Stimulated activated CD4-positive, alpha-beta T cell treated with anti-CD3 and anti-CD28 coated beads, Interleukin-15, amount 100 ng/mL, for 24 hours (primary cell): ENCODE measurements around the gene RREB1.
"Not testable (repeated sequence)": the region's sequence is repeated elsewhere in the genome, so short reads cannot be mapped to it uniquely, and the experiment has no call there.

Experiments
- DNase-seq: peaks from one replicate; pipeline ENCODE4 v3.0.0-alpha.2; 2020

Gene RREB1

DNA sequence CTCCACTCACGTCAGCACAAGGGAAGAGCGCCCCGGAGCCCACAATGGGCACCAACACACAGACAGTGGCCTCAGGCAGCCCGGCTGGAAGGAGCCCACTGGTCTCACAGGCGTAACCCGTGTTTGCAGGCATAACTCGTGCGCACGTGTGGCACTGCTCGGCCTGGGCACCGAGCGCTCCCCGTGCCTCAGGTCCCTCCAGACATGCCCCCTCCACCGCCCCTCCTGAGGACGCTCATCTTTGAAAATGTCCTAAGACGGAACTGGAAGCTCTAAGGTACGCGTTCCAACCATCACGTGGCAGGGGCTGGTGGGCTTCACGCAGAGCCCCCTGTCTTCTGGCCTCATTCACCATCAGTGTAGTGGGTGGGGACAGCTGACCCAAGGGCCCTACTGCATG lies 160.6 kb downstream of the RREB1 start:
- DNase-seq = no peak

DNA sequence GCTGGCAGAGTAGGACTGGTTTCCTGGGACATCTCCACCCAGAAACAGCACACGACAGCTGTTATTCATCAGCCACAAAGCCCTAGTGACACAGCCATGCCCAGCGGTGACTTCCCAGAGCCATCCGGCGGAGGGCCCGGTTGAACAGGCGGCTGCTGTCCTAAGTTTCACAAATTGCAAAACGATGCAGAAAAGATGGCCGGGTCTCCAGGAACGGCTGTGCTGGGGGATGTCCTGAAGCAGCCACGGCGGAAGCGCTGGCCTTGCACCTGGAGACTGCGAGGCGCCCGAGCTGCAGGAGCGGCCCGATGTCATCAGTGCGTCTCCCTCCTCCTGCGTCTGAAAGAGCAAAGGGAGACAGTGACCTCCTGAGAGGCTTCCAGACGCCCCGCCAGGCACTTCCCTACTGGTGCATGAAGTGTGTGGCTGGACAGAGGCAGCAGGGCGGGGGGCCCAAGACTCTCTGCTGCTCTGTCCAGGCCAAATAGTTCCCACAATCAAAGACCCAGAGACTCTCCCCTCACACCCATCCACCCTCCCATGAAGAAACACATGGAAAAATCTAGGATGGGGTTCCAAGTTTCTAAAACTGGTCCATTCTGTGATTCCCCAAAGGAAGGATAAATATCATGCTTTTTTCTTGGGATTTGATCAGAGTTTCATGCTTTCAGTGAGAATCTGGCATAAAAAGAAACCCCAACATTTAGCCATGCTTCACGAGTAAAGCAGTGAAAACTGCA lies 161.2 kb downstream of the RREB1 start:
- DNase-seq = no peak

DNA sequence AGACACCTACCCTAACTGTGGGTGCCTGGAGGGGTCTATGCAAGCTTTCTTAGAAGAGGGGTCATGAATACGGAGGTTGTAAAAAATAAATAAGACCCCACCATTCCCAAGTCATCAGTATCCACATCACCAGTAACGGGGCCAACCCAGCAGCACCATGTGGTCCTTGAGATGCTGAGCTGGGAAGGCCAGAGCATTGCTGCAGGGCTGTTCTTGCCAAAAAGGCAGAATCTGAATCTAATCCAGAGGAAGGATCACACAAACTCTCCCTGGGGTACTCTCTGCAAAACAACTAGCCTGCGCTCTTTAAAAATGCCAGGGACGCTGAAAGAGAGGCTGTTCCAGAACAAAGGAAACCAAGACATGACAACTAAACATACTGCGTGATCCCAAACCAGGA lies 162.1 kb downstream of the RREB1 start:
- no peak for DNase-seq

DNA sequence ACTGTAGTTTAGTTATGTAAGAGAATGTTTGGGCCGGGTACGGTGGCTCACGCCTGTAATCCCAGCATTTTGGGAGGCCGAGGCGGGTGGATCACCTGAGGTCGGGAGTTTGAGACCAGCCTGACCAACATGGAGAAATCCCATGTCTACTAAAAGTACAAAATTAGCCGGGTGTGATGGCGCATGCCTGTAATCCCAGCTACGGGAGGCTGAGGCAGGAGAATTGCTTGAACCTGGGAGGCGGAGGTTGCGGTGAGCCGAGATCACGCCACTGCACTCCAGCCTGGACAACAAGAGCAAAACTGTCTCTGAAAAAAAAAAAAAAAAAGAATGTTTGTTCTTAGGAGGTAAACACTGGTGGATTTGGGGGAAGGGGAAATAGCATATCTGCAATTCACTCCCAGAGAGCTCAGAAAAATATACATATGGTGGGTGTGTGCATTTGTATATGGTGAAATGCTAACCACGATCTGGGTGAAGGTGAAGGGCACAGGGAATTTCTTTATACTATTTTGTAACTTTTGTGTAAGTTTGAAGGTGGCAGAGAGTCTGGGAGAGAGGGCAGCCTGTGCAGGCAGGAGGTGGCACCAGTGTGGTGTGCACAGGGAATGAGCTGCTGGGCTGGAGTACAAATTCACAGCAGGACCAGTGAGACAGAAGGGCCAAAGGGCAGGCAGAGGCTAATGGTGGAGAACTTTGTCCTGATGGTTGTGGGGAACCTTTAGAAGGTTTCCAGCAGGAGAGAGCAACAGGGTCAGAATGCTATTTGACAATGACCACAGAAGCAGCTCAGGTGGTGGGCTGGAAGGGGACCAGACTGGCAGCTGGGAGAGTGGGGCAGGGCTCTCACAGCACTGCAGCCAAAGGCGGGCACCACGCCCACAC lies 162.8 kb downstream of the RREB1 start:
- DNase-seq = no peak

DNA sequence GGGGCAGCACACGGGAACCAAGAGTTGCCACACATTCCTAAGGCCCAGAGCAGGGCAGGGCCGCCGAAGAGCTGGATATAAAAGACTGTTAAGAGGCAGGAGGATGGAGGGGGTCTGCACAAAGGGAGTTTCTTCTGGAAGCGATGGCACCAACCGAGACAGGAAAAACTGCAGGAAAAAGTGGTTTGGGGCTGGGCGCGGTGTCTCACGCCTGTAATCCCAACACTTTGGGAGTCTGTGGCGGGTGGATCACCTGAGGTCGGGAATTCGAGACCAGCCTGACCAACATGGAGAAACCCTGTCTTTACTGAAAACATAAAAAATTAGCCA lies 163.4 kb downstream of the RREB1 start:
- no peak for DNase-seq

DNA sequence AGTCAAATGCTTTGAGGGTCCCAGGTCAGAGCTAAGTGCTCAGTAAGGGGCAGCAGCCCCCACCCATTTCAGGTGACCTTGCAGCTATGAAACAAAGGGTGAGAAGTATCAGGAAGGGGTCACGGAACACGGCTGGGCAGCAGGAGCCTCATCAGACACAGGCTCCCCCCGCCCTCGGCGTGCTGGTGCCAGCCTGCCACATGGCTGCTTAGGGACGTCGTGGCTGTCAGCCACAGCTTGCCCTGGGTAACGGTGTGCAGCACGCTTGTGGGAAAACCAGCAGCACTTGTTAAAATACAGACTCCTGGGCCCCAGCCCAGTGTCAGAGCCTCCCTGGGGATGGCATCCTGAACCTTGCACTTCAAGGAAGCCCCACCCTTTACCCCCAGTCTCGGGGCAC lies 165.9 kb downstream of the RREB1 start:
- no peak for DNase-seq

DNA sequence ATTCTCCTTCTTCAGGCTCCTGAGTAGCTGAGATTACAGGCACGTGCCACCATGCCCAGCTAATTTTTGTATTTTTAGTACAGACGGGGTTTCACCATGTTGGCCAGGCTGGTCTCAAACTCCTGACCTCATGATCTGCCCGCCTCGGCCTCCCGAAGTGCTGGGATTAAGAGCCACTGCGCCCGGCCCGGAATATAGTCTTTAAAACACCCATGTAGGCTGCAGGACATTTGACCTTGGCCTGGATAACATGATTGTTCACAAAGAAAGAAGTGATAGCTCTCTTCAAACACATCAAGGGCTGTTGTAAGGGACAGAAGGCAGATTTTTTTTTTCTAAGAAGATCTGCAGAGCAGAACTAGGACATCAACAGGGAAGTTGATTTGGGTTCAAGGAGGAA lies 166.8 kb downstream of the RREB1 start:
- DNase-seq = not testable (repeated sequence)

DNA sequence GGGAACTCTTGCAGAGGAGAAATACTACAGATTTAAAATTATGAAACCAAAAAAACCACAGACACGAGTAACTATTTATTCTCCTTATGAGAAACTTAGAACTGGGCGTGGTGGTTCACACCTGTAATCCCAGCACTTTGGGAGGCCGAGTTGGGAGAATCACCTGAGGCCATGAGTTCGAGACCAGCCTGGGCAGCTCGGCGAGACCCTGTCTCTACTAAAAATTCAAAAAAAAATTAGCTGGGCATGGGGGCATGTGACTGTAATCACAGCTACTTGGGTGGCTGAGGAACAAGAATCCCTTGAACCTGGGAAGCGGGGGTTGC lies 168.4 kb downstream of the RREB1 start:
- DNase-seq = no peak

DNA sequence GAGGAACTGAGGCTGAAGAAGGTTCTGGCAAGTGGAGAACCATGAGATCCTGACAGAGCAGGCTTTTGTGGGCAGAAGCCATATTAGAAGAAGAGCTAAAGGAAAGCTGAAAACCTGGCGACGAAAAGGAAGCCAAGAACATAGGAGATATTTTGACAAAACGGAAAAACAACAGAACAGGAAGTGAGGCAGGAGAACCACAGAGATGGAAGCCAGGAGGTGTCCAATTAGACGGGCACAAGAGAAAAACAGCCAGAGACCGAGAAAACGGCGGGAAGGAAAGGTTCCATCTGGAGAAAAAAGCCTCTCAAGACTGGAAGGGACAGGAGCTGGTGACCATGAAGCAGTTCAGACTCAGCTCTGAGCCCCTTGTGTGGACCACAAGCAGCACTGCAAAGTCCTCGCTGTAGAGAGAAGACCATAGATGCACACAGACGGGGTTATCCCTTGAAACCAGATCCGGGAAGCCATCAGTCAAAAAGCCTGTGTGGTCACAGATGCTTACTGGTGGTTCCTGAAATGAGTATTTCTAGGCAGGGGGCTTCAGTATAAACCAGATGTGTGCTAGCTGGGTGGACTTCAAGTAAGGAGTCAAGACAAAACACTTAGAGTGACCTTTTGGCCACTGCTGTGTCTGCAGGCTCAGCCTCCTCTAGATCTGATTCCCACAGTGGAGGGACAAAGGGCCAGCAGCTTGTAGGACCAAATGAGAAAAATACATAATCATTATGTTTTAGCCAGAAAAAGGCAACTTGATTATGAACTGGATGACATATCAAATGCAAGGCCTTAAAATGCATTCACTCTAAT lies 174.5 kb downstream of the RREB1 start:
- DNase-seq = no peak

DNA sequence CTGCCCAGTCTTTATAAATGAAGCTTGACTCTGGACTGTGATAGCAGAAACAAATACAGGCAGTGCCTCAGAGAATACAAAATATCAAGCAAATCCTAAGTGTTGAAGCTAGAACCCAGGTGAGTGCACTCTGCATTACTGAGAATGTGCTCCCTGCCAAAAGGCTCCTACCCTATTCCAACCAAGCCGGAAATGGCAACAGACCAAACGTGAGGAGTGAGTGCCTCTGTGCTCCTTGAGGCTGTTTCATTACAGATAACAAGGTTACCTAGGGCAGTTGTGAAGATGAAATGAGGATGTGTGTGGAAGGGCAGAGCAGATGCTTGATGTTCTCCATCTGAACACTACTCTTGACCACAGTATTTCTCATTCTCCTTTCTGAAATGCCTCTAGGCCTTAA lies 175.9 kb downstream of the RREB1 start:
- DNase-seq = no peak

DNA sequence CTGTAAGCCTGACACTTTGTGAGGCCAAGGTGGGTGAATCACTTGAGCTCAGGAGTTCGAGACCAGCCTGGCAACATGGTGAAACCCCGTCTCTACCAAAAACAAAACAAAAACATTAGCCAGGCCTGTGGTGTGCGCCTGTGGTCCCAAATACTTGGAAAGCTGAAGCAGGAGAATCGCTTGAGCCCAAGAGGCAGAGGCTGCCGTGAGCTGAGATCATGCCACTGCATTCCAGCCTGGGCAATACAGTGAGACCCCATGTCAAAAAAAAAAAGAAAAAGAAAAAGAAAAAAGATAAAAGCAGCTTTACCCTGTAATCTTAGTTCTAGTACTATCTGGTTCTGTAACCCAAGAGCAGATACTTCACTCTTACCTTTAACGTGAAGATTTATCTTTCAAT lies 177.7 kb downstream of the RREB1 start:
- DNase-seq = no peak

DNA sequence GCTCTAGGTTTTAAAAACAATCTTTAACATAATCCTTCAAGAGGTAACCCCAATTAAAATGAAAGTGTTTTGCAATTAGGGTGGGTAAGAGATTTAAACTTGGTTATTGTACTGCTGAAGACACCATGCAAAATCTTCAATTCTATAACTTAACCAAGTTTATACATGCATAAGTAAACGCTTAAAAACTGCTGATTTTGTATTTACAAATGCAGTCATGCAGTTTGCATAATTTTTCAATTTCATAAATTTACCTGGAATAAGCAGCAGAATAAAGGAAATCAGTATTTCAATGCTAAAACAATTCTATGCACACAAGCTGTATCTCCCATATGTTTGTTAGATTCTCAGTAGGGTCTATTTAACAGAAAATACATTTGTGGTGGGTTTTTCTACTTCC lies 182.3 kb downstream of the RREB1 start:
- DNase-seq = no peak

DNA sequence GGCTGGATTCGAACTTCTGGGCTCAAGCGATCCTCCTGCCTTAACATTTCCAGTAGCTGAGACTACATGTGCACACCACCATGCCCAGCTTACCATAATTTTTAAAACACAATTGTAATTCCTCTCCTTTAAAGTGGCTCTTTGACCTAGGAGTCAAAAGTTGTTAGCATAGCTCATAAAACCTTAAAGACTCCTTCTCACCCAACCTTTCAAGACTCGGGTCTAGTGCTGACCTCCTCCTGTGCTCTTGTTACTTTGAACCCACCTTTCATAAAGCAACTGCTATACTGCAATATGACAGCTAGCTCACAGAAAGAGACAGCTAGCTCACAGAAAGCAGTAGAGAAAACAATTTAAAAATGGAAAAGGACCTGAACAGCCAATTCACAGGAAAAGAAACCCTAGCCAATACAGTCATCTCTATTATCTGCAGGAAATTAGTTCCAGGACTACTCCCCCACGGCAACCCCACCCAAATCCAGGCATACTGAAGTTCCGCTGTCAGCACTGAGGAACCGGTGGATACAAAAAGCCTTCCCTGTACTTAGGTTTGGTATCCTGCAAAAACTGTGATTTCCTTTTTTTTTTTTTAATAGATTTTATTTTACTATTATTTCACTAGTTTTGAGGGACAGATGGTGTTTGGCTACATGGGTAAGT lies 185.0 kb downstream of the RREB1 start:
- DNase-seq = no peak

DNA sequence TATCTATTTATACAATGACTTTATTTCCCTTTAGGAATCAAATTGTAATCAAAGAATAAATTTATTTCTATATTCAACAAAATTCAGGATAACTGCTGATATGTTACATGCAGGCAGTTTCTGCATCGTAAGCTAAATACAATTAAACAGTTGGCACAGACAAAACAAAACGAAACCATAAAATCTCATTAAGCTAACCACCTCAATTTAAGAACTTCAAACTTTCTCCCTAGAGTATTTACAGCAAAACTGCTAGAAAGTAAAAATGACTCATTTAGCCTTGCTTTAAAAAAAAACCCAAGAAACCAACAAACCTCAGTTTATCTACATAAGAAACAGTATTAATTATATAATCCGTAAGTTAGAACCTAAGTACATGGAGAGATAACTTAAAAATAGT lies 188.2 kb downstream of the RREB1 start:
- DNase-seq = no peak

DNA sequence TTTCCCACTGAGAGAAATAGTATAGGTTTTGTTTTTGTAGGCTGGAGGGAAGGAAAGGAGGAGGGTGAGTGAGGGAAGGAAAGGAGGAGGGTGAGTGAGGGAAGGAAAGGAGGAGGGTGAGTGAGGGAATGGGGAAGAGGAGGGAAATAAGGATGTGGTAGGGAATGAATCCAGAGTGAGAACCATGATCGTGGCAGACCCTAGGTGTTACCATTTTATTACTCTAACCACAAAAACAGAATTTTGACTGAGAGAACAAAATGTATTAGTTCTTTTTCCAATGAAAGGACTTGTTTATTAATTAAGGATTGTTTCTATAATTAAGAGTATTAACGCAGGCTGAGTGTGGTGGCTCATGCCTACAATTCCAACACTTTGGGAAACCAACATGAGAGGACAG lies 188.8 kb downstream of the RREB1 start:
- DNase-seq = no peak

DNA sequence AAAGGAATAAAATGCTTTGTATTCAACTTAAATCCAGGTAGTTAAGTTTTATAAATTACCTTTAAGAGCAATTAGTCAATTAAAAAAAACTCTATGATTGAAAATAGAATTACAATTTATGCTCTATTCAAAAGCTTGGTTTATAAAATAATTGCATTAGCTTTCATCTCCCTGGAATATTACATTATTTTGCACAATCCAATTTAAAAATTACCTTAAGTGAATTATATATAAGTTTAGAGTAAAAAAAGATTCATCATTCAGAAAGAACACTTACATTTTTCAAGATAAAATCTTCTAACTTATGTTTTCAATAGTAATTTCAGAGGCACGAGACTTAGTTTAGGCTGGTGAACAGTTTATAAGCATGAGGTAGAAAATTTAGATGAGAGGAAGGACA lies 190.4 kb downstream of the RREB1 start:
- DNase-seq = no peak

DNA sequence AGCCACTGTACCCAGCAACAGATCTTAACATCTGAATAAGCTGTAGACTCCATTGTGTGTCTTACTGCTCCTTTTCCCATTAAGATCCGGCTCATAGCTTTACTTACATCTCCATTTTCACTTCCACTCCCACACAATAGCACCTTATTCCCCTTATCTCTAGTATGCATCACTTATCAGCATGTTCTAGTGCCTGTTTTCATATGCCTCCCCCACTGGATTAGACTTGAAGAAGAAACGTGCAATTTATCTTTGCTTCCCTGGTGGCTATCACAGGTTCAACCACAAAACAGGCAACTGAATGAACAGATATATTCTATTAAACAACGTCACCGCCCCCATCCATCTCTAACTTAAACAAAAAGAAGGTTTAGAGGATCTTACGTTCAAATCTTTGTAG lies 193.2 kb downstream of the RREB1 start:
- no peak for DNase-seq
